Measurements from ENCODE around the gene SEPTIN8.

SEPTIN8 gene

GRCh38 chr5:132761321-132762240, 15.5 kb downstream of the SEPTIN8 start:
- no peak overlapping the region for H3K4me3 ChIP-seq (ENCODE audit: control insufficient read depth, low read depth, low read length)
- TF ChIP-seq, protein P1, sequence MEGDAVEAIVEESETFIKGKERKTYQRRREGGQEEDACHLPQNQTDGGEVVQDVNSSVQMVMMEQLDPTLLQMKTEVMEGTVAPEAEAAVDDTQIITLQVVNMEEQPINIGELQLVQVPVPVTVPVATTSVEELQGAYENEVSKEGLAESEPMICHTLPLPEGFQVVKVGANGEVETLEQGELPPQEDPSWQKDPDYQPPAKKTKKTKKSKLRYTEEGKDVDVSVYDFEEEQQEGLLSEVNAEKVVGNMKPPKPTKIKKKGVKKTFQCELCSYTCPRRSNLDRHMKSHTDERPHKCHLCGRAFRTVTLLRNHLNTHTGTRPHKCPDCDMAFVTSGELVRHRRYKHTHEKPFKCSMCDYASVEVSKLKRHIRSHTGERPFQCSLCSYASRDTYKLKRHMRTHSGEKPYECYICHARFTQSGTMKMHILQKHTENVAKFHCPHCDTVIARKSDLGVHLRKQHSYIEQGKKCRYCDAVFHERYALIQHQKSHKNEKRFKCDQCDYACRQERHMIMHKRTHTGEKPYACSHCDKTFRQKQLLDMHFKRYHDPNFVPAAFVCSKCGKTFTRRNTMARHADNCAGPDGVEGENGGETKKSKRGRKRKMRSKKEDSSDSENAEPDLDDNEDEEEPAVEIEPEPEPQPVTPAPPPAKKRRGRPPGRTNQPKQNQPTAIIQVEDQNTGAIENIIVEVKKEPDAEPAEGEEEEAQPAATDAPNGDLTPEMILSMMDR (conservative IDR thresholded peaks at IDR 0.05; ENCODE audit: control insufficient read depth, insufficient read depth, low read depth, low read length) = no peak
- no peak for DNase-seq (ENCODE audit: low read depth)

GRCh38 chr5:132760601-132761317, 16.3 kb downstream of the SEPTIN8 start:
- H3K4me3 ChIP-seq (ENCODE audit: control insufficient read depth, low read depth, low read length) = no peak overlapping the region
- no peak for DNase-seq (ENCODE audit: low read depth)
- TF ChIP-seq, protein P1 (conservative IDR thresholded peaks at IDR 0.05; ENCODE audit: control insufficient read depth, insufficient read depth, low read depth, low read length) = no peak

- TF ChIP-seq, protein P1 (conservative IDR thresholded peaks at IDR 0.05; ENCODE audit: control insufficient read depth, insufficient read depth, low read depth, low read length) = no peak
- no peak overlapping the region for H3K4me3 ChIP-seq (ENCODE audit: control insufficient read depth, low read depth, low read length)
- no peak for DNase-seq (ENCODE audit: low read depth)
Observed at GRCh38 chr5:132760049-132760420, 17.0 kb downstream of the SEPTIN8 start.

GRCh38 chr5:132759114-132760048, 17.7 kb downstream of the SEPTIN8 start:
- TF ChIP-seq, protein P1 (conservative IDR thresholded peaks at IDR 0.05; ENCODE audit: control insufficient read depth, insufficient read depth, low read depth, low read length) = no peak
- DNase-seq (ENCODE audit: low read depth) = peak; percentile 31
- no peak overlapping the region for H3K4me3 ChIP-seq (ENCODE audit: control insufficient read depth, low read depth, low read length)

DNA sequence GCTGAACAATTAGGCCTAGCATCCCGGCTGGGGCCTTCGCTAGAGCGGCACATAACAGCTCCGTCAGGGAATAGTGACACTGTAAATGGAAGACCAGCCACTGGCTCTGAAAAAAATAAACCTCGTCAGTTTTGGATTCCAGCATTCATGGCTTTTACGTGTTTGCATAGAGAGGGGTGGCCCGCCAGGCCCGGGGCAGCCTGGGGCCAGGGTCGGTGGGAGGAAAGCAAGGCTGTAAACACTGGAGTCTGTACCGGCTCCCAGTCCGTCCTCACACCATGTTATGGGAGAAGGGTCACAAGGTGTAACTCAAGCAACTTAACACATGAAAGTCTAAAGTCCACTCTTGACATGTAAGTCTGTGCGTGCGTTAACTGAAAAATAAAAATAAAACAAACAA, 18.6 kb downstream of the SEPTIN8 start:
- no peak overlapping the region for H3K4me3 ChIP-seq (ENCODE audit: control insufficient read depth, low read depth, low read length)
- TF ChIP-seq, protein P1 (conservative IDR thresholded peaks at IDR 0.05; ENCODE audit: control insufficient read depth, insufficient read depth, low read depth, low read length) = no peak
- no peak for DNase-seq (ENCODE audit: low read depth)

- H3K4me3 ChIP-seq (ENCODE audit: control insufficient read depth, low read depth, low read length) = no peak overlapping the region
- TF ChIP-seq, protein P1 (conservative IDR thresholded peaks at IDR 0.05; ENCODE audit: control insufficient read depth, insufficient read depth, low read depth, low read length) = no peak
- DNase-seq (ENCODE audit: low read depth) = no peak
Observed at GRCh38 chr5:132756542-132756941, 20.5 kb downstream of the SEPTIN8 start.
